HG02943 (cell line): ENCODE data around the gene ALDH3A2.
"Not testable (repeated sequence)": the region's sequence is repeated elsewhere in the genome, so short reads cannot be mapped to it uniquely, and the experiment has no call there.

ENCODE experiments used
- ATAC-seq: cut with Tn5 transposase; IDR thresholded peaks from one replicate; pipeline ENCODE4 v1.9.1; 2021; ENCODE audit warnings: mild to moderate bottlenecking, low read depth, moderate library complexity; ENCODE audit not compliant: unreplicated experiment

ALDH3A2 gene

GRCh38 chr17:19677736-19678379 is 29.3 kb downstream of the ALDH3A2 start:
- ATAC-seq = no peak

GRCh38 chr17:19678581-19679453 is 30.3 kb downstream of the ALDH3A2 start:
- ATAC-seq = no peak

GRCh38 chr17:19683117-19683516 is 34.6 kb downstream of the ALDH3A2 start:
- ATAC-seq = no peak

- not testable (repeated sequence) for ATAC-seq
These were observed 36.5 kb downstream of the ALDH3A2 start for GRCh38 chr17:19684909-19685580.

- no peak for ATAC-seq
These were observed 38.0 kb downstream of the ALDH3A2 start for GRCh38 chr17:19686400-19687090.

- ATAC-seq = no peak
These were observed 53.7 kb downstream of the ALDH3A2 start for GRCh38 chr17:19702217-19702641.

GRCh38 chr17:19703106-19703827 is 54.7 kb downstream of the ALDH3A2 start:
- no peak for ATAC-seq

- ATAC-seq = no peak
These were observed 55.5 kb downstream of the ALDH3A2 start for GRCh38 chr17:19703828-19704613.

GRCh38 chr17:19705201-19705600 is 56.6 kb downstream of the ALDH3A2 start:
- no peak for ATAC-seq

GRCh38 chr17:19705771-19706770 is 57.5 kb downstream of the ALDH3A2 start:
- no peak for ATAC-seq

GRCh38 chr17:19706791-19707727 is 58.5 kb downstream of the ALDH3A2 start:
- no peak for ATAC-seq

- no peak for ATAC-seq
These were observed 59.2 kb downstream of the ALDH3A2 start for GRCh38 chr17:19707728-19708221.

GRCh38 chr17:19708431-19709175 is 60.1 kb downstream of the ALDH3A2 start:
- no peak for ATAC-seq

GRCh38 chr17:19709841-19710240 is 61.3 kb downstream of the ALDH3A2 start:
- no peak for ATAC-seq

GRCh38 chr17:19712436-19713004 is 64.0 kb downstream of the ALDH3A2 start:
- ATAC-seq = no peak

- ATAC-seq = no peak
These were observed 64.9 kb downstream of the ALDH3A2 start for GRCh38 chr17:19713462-19713861.
